GM23338 (cell line): ENCODE data around the gene COL8A1.

Experiments used
- JUNB ChIP-seq: IDR thresholded peaks from one replicate; pipeline ENCODE4 v1.6.1; 2016; ENCODE audit warnings: antibody characterized with exemption; ENCODE audit not compliant: unreplicated experiment
- POLR2AphosphoS5 ChIP-seq: IDR thresholded peaks from 2 replicates; pipeline ENCODE4 v1.6.1; 2016; ENCODE audit warnings: antibody characterized with exemption, low read depth
- TF ChIP-seq, protein P1 (sequence below), 2 experiments: fragments of 200-600 bp in 1 of 2; sonication (generic) in 1 of 2; conservative IDR thresholded peaks; 2 replicates each; pipeline versions ENCODE4 v1.5.1 to v1.6.1; 2016 to 2017; ENCODE audit warnings: antibody characterized with exemption in 2 of 2, low read depth in 2 of 2, mild to moderate bottlenecking in 2 of 2, moderate library complexity in 1 of 2

DNA sequence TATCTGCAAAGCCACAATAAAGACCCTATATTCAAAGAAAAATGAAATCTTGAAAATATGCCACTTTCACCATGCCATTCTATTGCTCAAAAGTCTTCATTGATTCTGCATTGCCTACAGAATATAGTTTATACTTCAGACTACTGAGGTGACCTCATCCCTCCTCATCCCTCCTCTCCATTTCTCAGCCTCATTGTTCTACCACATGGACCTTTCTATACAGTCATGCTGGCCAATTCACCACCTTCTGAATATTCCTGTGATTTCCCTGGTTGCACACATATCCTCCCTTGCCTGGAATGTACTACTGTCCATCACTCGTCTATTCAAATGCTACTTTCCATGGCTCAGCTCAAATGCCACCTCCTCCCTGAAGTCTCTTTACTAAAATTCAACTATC lies 3.5 kb upstream of the COL8A1 start:
- TF ChIP-seq, protein P1, sequence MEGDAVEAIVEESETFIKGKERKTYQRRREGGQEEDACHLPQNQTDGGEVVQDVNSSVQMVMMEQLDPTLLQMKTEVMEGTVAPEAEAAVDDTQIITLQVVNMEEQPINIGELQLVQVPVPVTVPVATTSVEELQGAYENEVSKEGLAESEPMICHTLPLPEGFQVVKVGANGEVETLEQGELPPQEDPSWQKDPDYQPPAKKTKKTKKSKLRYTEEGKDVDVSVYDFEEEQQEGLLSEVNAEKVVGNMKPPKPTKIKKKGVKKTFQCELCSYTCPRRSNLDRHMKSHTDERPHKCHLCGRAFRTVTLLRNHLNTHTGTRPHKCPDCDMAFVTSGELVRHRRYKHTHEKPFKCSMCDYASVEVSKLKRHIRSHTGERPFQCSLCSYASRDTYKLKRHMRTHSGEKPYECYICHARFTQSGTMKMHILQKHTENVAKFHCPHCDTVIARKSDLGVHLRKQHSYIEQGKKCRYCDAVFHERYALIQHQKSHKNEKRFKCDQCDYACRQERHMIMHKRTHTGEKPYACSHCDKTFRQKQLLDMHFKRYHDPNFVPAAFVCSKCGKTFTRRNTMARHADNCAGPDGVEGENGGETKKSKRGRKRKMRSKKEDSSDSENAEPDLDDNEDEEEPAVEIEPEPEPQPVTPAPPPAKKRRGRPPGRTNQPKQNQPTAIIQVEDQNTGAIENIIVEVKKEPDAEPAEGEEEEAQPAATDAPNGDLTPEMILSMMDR (conservative IDR thresholded peaks at IDR 0.05; ENCODE audit: low read depth in 2 of 2) = no peak
- TF ChIP-seq JUNB (no peak), POLR2AphosphoS5 (no peak)
